ENCODE data around the gene KDM5B.

KDM5B gene

GRCh38 chr1:202684716-202685115 lies 123.5 kb downstream of the KDM5B start:
- no peak for DNase-seq

- DNase-seq = no peak
These were observed 125.2 kb downstream of the KDM5B start for GRCh38 chr1:202683029-202683428.

GRCh38 chr1:202682477-202682876 lies 125.7 kb downstream of the KDM5B start:
- DNase-seq = no peak

- DNase-seq = no peak
These were observed 126.3 kb downstream of the KDM5B start for GRCh38 chr1:202681736-202682420.

GRCh38 chr1:202680586-202681352 lies 127.5 kb downstream of the KDM5B start:
- no peak for DNase-seq

GRCh38 chr1:202679406-202680177 lies 128.6 kb downstream of the KDM5B start:
- no peak for DNase-seq

- DNase-seq = no peak
These were observed 130.8 kb downstream of the KDM5B start for GRCh38 chr1:202677433-202677832.
